T follicular helper cell (primary cell): ENCODE data around the gene ZSWIM1.
"Not testable (repeated sequence)": the region's sequence is repeated elsewhere in the genome, so short reads cannot be mapped to it uniquely, and the experiment has no call there.

ENCODE experiments used
- DNase-seq: peaks from one replicate; pipeline ENCODE4 v3.0.0-alpha.2; 2020; ENCODE audit warnings: low read depth

ZSWIM1 gene

DNA sequence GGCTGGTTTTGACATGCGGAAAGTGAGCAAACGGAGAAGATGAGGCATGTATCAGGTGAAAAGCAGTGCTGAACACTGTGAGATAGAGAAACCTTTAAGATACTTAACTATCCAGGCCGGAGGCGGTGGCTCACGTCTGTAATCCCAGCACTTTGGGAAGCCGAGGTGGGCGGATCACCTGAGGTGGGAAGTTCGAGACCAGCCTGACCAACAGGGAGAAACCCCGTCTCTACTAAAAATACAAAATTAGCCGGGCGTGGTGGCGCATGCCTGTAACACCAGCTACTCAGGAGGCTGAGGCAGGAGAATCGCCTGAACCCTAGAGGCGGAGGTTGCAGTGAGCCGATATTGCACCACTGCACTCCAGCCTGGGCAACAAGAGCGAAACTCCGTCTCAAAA is 50.7 kb downstream of the ZSWIM1 start:
- not testable (repeated sequence) for DNase-seq

DNA sequence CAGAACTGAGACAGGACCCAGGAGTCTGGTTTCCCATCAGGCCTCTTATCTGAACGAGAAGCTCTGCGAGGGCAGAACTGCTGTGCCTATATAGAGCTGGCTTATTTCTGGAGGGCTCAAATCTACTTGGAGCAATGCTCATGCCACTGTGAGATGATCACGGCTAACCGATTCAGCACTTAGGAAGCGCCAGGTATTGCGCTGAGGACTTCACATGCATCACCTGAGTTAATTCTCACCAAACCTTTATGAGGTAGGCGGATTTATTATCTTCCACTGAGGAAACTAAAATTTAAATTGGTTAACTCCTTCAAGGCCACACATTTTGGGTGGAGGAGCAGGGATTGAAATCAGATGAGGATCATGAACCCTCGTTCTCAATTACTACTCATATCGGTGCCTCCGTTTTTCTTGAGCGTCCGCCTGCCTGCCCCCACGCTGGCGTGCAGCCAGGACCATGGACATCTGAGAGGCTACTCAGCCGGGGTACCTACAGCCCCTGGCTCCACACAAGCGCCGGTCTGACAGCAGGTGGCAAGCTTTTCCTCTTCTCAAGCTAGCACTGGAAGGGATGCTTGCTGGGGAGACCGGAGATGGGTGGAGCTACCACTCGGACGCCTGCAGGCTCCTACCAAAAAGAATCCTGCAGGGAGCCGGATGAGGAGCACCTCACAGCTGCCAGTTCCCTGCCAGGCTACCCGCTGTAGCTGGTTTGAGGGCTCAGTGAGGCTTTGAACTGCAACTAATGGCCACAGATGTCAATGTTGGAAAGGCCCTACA is 52.4 kb downstream of the ZSWIM1 start:
- peak; percentile 39 for DNase-seq

GRCh38 chr20:45934046-45934585 is 53.1 kb downstream of the ZSWIM1 start:
- no peak for DNase-seq
